Nucleus accumbens (tissue), 56 donors: ENCODE results near the gene KIAA0040.

ENCODE experiments used
- DNase-seq, 56 donors: peaks; one replicate each; lab custom pipeline; 2025; lab: John Stamatoyannopoulos, UW

Gene KIAA0040

DNA sequence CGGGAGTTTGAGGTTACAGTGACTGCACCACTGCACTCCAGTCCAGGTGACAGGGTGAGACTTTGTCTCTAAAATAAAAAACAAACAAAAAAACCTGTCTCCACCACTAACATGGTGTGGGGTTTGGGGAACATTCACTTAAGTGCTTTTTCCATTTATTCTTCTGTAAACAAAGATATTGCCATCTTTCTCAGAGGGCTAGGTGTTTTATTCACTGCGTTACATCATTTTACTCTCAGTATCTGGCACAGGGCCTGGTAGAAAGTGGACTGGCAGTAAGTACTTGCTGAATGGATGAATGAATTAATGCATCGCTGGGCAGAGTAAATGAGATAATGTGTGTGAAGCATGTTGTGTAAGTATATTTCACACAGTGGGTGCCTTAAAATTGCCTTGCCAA lies 20.1 kb downstream of the KIAA0040 start:
- no peak for DNase-seq

DNA sequence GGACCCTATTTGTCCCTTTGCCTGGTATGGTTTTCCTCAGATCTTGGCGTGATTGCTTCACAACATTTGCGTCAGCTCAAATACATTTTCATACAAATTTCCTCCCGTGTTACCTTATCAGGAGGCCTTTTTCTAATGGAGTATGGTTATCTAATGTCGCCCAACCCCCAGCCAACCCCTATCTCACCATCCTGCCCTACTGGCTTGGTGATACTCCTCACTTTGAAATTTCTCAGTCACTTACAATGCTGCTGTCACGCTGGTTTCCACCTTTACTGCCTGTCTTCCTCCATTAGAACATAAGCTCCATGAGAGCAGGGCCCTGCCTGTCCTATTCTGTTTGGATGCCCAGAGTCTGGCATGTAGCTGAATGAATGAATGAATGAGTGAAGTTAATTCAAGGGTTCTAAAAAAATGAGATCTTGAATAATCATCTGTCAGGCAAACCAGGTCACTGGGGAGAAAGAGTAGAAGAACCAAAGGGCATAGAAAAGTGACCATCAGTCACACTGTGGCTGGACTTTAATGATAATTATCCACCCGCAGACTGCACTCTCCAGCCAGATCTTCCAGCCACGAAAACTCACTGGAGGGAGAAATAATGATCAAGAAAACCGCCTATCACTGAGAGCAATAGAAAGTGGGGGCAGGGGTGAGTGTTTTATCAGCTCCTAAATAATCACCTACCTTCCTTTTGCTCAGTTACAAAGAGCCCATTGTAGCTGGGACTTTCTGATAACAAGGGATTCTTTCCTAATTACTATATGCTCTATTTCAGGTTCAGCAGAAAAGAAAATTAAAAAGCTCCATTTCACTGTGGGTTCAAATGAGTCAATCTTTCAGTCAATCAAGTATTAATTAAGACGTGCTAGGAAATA lies 21.3 kb downstream of the KIAA0040 start:
- DNase-seq, result no peak

DNA sequence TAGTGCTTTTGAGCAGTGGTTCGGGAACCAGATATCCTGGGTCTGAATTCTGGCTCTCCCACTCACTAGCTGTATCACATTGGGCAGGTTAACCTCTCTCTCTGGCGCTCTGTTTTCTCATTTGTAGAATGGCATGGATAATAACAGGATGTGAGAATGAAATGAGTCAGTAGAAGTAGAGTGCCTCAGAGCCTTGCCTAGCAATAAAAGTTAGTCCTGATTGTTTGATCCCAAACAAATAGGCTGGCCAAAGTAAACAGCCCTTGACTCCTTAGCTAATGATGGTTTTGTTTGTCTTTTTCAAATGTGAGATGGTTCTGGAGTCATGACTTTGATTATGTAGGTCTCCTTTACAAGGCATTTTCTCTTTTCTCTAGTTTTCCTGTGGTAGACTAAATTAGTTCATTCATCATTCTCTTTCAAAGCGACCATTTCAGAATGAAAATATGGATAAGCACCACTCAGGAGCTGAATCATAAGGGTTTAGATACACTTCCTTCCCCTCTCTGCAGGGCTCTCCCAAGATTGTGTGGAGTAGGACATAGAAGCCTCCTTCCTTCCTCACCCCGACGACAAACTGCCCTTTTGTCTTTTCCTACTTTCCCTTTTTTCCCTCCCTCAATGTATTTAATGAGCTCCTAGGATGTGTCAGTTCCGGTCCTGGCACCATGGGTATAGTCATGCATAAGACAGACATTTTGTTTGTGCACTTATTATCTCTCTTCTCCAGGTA lies 23.1 kb downstream of the KIAA0040 start:
- no peak for DNase-seq

DNA sequence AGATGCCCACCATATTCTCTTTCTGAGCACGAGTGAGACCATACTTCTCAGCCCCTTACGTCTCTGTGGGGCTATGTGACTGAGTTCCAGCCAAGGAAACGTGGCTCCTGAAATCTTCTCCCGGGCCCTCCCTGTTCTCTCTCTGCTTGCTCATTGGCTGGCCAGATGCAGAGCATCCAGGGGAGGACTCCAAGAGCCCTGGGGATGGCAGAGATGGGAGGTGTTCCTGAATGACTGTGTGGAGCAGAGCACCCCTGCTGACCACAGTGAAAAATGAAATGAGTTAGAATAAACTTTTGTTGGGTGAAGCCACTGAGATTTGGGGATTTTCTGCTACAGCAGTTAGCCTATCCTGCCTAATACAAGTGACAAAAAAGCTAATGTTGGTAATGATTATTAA lies 23.8 kb downstream of the KIAA0040 start:
- no peak for DNase-seq

DNA sequence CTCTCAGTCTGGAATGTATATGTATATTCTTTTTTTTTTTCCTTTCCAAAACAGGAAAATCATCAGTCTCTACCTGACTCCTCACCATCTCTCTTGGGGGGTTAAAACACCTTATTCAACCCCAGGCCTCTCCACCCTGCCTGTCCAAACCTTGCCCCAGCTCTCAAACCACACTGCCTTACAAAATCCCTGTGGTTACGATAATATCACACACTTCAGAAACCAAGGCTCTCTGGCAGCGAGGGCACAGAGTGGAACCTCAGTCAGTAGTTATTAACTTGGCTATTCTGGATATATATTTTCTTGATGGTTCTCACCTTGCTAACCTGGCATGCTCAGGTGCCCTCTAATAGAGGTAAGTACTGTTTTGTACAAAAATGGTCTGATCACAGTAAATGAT lies 24.7 kb downstream of the KIAA0040 start:
- DNase-seq, result no peak

DNA sequence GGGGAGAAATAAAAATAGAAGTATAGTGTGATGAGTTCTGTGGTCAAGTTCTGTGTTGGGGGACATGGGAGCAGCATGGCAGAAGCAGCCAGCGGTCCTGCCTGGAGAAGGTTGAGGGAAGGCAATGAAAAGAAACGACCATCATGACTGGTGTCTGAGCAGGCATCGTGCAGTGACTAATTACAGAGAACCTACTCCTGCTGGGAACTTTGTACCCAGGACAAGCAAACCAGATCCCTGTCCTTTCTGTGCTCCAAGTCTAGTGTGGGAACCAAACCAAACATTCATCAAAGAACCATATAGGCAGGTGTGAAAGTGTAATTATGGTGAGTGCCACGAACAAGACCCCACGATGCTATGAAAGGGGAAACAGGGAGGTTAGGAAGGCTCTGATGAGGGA lies 25.8 kb downstream of the KIAA0040 start:
- no peak for DNase-seq

DNA sequence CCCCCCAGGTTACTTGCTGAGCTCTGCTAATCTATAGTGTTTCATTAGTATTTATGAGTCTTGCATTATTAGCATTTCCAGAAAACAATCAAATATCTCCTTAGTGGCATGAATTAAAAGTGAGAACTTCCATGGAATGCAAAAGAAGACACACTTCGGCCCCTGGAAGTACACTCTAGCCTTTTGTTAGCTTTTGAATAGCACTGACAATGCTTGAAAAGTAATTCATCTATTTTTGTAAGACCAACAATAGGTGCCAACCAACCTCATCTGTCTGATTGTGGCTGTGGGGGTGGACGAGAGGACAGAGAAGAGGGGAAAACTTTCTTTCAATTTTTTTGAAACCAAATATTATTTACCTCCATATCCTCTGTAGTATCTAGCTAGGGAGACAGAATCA lies 27.8 kb downstream of the KIAA0040 start:
- DNase-seq, result no peak

DNA sequence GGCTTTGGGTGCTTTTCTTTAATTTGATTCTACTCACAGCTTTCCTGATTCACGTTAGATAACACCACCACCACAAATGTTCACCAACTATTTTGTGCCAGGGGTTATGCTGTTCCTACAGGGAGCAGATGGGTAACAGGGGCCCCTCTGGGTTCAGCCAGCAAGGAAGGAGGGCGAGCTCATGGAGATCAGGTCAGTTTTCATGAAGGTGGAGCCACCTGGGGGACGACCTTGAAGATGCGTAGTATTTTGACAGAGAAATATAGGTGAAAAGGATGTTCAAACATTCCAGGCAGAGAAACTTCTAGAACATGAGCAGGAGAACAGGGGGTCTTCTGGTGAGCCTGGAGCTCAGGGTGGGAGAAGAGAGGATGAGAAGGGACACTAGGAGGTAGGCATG lies 28.9 kb downstream of the KIAA0040 start:
- DNase-seq, result no peak

DNA sequence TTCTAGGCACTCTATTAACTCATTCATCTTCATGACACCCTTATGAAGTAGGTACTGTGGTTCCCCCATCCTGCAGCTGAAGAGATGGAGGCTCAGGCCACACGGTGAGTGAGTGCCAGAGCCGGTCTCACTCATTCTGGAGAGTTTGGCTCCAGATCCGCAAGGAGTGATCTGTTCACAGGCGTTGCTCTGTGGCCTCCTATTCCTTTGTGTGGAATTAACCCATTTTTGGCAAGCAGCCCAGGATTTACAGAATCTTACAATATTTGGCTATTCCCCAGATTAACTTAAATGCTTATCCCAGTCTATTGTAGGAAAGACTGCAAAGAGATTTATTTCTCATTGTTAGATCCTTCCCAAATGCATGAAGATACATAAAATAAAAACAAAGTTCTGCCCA lies 29.6 kb downstream of the KIAA0040 start:
- no peak for DNase-seq

DNA sequence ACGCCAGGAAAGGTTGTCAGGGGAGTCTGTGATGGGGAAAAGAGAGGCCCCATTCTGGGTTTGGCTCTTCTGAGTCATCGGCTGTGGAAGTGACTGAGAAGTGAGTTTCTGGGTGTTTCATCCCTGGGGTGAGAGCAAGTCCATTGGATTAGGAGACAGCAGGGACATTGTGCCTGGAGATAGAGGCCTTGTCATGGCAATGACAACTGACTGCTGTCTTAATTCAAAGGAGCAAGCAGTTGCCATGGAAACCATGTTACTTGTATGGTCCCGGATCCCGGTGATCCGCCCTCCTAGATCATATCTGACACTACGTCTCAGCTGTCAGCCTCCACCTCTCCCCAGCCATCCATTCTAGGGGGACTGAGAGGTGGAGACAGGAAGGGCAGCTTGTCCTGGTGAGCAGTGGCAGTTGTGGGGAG lies 34.4 kb downstream of the KIAA0040 start:
- peak in 3 of 56 donors; percentile 2 to 7 (median 6) for DNase-seq

DNA sequence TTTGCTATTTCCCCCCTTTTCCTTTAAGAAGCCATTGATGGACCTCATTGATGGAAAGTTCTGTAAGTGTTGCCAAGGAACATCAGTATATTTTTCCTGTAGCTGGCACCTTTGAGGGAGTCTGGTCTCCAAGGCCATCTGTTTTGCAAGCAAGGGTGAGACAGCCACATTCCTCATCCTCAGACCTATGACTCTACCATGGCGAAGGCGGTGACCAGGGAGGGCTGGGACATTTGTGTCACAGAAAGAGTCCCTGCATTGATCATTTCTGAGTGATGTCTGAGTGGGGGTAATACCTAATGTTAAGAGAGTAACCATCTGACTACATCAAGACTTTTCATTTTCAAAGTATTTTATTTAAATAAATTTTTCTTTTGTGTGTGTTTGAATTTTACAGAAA lies 35.4 kb downstream of the KIAA0040 start:
- no peak for DNase-seq

DNA sequence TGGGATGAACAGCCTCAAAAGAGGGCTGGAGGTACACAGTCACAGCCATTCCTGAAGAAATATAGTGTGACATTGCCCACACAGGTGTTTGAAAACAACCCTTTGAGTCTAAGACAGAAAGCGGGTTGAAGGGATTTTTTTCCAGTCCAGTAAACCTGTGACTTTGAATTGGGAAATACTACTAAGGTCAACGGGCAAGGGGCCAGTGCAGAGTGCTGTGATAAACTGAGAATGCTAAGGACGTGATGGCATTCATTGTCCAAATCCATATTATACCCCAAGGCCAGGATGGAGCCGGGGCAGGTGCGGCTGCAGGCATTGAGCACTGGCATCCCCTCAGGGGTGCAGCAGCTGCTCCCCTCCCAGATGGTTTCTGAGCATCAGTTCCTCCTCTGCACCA lies 36.6 kb downstream of the KIAA0040 start:
- DNase-seq, result no peak

DNA sequence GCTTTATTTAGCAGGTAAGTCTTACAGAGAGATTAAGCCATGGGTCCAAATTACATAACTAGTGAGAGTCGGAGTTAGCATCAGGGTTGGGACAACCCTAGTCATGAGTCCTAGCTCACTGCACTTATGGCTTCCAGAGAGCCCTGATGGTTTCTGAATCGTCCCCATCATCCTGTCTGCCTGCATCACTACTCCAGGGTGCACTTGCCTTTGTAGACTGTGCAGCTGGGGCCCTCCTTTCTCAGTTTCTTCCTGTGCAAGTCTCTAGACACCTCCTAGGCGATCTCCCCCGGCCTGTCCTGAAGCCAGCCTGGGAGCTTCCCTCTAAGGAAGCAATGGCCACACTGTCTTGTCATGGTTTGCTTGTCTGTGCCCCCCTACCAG lies 37.1 kb downstream of the KIAA0040 start:
- no peak for DNase-seq

DNA sequence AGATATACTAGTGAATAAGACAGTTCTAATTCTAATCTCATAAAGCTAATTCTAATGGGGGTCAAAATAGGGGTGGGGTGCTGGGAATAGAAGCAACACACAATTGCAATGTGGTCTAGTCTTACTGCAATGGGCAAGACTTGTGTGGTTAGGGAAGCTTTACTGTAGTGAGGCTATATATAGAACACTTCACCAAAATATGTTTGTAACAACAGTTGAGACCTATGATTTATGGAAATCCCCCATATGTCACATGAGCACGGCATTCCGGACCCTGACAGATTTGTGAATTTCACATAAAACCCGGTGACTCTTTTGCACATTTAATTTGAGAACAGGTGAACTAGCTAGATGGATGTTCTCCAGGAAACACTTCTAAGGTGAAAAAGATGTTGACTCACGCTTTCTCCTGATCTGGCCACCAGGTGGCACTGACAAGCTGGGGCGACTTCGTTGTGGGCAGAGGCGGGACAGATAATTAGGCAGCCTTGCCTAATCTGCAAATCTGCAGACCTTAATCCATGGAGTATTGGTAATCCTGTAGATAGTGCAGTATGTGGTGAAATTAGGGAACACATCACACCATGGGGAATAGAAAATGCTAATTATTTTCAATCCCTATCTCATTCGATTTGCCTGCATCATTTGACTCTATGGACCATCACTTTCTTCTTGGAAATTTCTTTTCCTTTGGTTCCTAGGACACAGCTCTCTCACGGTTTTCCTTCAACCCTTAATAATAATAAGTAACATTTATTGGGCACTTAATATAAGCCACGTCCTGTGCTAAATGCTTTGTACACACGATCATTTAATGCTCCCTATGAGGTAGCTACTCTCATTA lies 37.7 kb downstream of the KIAA0040 start:
- DNase-seq, result peak in 42 of 56 donors; percentile 2 to 74 (median 17)

DNA sequence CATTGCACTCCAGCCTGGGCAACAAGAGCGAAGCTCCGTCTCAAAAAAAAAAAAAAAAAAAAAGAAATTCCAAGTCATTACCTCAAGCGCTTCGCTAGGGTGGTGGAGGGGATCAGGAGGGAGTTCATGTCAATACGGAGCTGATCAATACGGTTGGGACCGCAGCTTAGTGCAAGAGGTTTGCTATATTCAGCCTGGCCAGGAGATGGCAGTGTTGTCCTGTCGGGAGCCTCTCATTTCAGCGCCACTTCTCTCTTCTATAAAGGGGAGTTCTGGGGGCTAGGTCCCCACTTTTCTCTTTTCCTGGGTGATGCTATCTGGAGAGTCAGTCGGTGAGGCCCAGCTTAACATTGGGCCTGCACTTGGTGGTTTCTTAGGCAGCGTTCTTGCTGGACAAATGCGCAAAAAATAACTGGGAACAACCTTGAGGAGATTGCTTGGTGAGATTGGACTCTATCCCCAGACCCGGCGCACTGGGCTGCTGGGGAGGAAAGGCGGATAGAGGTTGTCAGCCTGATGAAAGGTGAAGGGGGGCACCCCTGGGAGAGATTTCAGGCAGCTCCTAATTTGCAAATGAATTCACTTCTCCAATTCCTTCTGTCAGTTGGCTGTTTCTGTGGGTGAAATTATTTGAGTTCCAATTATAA lies 40.4 kb downstream of the KIAA0040 start:
- peak in 39 of 56 donors; percentile 1 to 79 (median 26) for DNase-seq

DNA sequence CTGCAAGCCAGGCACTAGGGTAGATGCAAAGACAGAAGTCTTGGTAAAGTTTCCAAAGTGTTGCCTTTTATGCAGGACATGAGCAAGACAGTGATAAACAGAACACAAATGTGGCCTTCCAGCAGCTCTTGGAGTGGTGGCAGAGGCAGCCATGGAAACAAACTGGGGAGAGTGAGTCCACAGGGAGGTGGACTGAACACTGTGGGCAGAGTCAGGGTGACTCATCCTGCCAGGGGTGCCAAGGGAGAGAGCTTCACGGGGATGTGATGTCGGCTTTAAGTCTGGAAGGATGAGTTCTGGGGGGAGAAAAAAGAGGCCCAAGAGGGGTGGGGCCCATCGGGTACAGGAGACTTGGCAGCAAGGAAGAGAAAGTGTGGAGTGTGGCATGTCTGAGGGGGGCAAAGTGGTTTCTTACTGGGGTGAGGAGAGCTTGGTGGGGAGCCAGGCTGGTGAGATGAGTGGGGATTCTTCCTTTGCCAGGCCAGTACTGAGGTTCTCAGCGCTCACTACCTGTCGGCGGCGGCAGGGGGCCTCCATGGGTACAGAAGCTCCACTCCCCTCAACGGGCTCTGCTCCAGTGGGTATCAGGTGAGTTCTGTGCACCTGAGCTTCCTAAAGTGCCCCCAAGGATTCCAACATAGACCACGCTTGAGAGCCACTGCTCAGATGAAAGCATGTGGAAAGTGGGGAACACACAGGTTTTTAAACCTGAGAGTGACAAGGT lies 41.8 kb downstream of the KIAA0040 start:
- DNase-seq, result peak in 2 of 56 donors; percentile 9 to 16

DNA sequence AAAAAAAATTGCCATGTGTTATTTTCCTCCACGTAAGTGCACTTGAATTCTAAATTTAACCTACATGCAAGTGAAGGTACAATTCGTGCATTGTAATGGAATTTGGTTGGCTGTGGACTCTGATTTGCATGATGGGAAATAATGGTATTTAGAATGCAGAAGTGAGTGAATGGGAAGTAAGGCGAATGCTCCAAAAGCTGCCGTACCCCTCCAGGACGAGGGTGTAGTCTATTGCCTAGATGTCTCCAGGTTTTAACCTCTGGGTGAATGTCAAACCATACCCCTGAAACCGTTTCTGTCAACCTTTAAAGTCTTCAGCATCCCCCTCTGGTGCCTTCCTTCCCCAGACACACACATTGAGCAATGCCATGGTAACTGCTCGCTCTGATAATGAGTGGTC lies 44.5 kb downstream of the KIAA0040 start:
- DNase-seq, result no peak

DNA sequence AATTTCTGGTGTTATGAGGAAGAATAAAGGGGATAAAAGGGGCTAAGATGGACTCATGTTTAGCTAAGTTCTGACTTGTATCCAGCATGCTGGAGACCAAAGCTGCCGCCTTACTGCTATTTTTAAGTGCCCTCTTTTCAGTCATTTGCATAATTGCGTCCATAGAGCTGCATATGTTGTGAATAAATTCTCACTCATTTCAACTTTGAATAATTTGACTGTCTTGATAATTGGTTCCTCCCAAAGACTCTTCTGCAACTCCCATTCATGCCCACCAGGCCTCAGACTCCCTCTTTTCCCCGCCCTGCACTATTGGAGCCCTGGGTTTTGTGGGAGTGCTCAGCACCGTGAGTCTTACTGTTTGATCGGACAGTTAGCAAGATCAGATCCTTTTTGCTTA lies 45.0 kb downstream of the KIAA0040 start:
- DNase-seq, result no peak

DNA sequence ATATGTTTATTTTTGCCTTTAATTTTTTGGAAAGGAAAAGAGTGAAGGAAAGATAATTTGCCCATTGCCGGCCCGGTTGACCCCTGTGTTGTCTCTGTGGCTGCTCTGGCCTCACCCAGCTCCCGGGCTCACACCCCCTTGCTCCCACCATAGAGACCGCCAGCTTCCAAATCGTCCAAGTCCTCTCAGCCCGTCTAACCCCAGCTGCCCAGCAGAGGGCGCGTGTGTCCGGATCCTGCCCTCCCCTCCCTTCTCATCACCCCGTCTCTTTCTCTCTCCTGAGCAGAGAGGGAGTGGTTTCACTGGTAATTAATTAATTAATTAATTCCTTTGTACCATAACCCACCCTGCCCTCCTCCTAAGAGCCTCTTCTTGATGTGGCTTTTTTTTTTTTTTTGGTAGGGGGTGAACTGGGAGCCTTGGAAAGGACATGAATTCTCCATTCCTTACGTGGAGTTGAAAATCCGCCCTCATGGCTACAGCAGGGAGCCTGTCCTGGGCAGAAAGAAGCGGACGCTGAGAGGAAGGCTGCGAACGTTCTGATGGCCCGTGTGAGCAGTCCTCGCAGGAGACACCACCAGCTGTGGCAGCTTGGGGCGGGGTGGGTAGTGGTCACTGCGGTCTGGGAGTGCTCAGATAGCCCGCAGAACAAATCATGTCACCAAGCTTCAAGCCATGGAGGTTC lies 45.9 kb downstream of the KIAA0040 start:
- DNase-seq, result peak in 26 of 56 donors; percentile 2 to 55 (median 20)
